RWPE2 (cell line): ENCODE results near the gene SMYD3.

Source experiments
- ATAC-seq: fragments of 200-7000 bp; cut with Tn5 transposase; 3 replicates; pipeline ENCODE4 v1.9.1; 2021; ENCODE audit warnings: low read depth
- DNase-seq: peaks from one replicate; pipeline ENCODE4 v3.0.0-alpha.2; 2020; ENCODE audit warnings: low spot score
- H3K27ac ChIP-seq: fragments of 450-650 bp; 2 replicates; pipeline ENCODE4 v1.5.1; 2017; ENCODE audit warnings: mild to moderate bottlenecking; ENCODE audit not compliant: poor library complexity, severe bottlenecking
- H3K27me3 ChIP-seq: fragments of 250-450 bp; sonication (Bioruptor Pico); 2 replicates; pipeline ENCODE4 v1.5.1; 2021; ENCODE audit warnings: mild to moderate bottlenecking, moderate library complexity; ENCODE audit not compliant: insufficient read depth, poor library complexity, severe bottlenecking
- H3K36me3 ChIP-seq: fragments of 250-450 bp; sonication (Bioruptor Pico); 2 replicates; pipeline ENCODE4 v1.5.1; 2020; ENCODE audit warnings: low read depth, mild to moderate bottlenecking, moderate library complexity
- H3K4me1 ChIP-seq: fragments of 250-450 bp; sonication (Bioruptor Pico); 2 replicates; pipeline ENCODE4 v1.5.1; 2021; ENCODE audit warnings: mild to moderate bottlenecking, moderate library complexity; ENCODE audit not compliant: insufficient read depth, poor library complexity, severe bottlenecking
- H3K4me3 ChIP-seq: fragments of 250-450 bp; sonication (Bioruptor Pico); 2 replicates; pipeline ENCODE4 v1.5.1; 2021; ENCODE audit warnings: mild to moderate bottlenecking, moderate library complexity; ENCODE audit not compliant: severe bottlenecking
- H3K9me3 ChIP-seq: fragments of 250-450 bp; sonication (Bioruptor Pico); 2 replicates; pipeline ENCODE4 v1.5.1; 2021; ENCODE audit warnings: mild to moderate bottlenecking, moderate library complexity; ENCODE audit not compliant: severe bottlenecking
- TF ChIP-seq, protein P1 (sequence below): fragments of 450-650 bp; IDR thresholded peaks from one replicate; pipeline ENCODE4 v1.5.1; 2017; ENCODE audit warnings: mild to moderate bottlenecking, moderate library complexity; ENCODE audit not compliant: poor library complexity, severe bottlenecking

Gene SMYD3

DNA sequence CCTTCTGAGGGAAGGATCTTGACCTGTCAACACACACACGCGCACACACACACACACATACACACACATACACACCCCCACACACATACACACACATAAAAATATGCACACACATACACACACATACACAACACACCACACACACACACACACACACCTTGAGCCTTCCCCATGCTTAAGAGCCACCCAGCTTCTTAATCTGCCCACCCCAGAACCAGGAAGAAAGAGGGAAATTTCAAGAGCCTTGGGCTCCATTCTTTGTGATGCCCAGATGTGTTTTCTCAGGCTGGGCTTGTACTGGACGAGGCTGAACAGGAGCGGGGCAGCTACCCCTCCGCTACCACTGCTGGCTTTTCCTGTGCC is 708.7 kb downstream of the SMYD3 start:
- TF ChIP-seq, protein P1, sequence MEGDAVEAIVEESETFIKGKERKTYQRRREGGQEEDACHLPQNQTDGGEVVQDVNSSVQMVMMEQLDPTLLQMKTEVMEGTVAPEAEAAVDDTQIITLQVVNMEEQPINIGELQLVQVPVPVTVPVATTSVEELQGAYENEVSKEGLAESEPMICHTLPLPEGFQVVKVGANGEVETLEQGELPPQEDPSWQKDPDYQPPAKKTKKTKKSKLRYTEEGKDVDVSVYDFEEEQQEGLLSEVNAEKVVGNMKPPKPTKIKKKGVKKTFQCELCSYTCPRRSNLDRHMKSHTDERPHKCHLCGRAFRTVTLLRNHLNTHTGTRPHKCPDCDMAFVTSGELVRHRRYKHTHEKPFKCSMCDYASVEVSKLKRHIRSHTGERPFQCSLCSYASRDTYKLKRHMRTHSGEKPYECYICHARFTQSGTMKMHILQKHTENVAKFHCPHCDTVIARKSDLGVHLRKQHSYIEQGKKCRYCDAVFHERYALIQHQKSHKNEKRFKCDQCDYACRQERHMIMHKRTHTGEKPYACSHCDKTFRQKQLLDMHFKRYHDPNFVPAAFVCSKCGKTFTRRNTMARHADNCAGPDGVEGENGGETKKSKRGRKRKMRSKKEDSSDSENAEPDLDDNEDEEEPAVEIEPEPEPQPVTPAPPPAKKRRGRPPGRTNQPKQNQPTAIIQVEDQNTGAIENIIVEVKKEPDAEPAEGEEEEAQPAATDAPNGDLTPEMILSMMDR, result no peak
- Histone ChIP-seq H3K9me3 (no peaks in the 10 kb centered on the region), H3K4me1 (no peaks in the 10 kb centered on the region), H3K27me3 (no peaks in the 10 kb centered on the region), H3K27ac (no peak overlapping the region), H3K36me3 (no peaks in the 10 kb centered on the region), H3K4me3 (no peak overlapping the region)
- no peak for ATAC-seq
- DNase-seq, result no peak

- Histone ChIP-seq H3K36me3 (no peaks in the 10 kb centered on the region), H3K9me3 (no peaks in the 10 kb centered on the region), H3K4me1 (no peaks in the 10 kb centered on the region), H3K4me3 (no peak overlapping the region), H3K27me3 (no peaks in the 10 kb centered on the region), H3K27ac (no peak overlapping the region)
- TF ChIP-seq, protein P1, result no peak
- DNase-seq (no peak), ATAC-seq (no peak)
Measured at GRCh38 chr1:245797592-245798348, 709.3 kb downstream of the SMYD3 start.

- H3K4me3 ChIP-seq, result no peak overlapping the region
Measured at GRCh38 chr1:245791410-245792312, 715.4 kb downstream of the SMYD3 start.

DNA sequence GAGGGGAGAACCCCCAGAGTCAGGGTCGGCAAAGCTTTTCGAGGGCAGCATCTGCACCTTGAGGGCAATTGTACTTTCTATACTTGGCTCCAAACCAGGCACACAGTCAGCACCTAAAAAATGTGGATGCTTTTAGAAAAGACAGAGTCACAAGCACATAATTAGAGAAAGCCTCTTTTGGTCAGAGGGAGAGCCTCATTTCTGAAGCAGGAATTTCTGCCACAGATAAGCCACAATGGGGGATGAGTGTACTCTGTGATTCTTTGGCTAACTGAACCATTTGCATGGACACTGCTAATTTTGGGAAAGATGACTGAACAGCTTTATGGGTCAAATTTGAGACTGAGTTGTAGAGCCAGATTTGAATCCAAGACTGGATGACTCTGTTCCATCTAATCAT is 716.6 kb downstream of the SMYD3 start:
- no peak for ATAC-seq
- DNase-seq, result no peak
- Histone ChIP-seq H3K4me3 (no peak overlapping the region), H3K9me3 (no peaks in the 10 kb centered on the region), H3K27me3 (no peaks in the 10 kb centered on the region), H3K27ac (no peak overlapping the region), H3K4me1 (peaks cover 6% of the 10 kb centered on the region), H3K36me3 (no peaks in the 10 kb centered on the region)
- TF ChIP-seq, protein P1, result no peak

More at GRCh38 chr1:245791410-245792312, 715.4 kb downstream of the SMYD3 start:
- DNase-seq (no peak), ATAC-seq (no peak)
- Histone ChIP-seq H3K4me1 (peaks cover 6% of the 10 kb centered on the region), H3K27me3 (no peaks in the 10 kb centered on the region), H3K27ac (no peak overlapping the region), H3K9me3 (no peaks in the 10 kb centered on the region), H3K36me3 (no peaks in the 10 kb centered on the region)
- TF ChIP-seq, protein P1, result no peak
